ENCODE data around the gene AP3B1. TPM values are rescaled to one million over a fixed set of nuclear protein-coding genes. Genes with fewer than 3 reads are reported as not detected.

Gene AP3B1
- total RNA-seq, 1 experiment from 2014 or later = 41.8 TPM

DNA sequence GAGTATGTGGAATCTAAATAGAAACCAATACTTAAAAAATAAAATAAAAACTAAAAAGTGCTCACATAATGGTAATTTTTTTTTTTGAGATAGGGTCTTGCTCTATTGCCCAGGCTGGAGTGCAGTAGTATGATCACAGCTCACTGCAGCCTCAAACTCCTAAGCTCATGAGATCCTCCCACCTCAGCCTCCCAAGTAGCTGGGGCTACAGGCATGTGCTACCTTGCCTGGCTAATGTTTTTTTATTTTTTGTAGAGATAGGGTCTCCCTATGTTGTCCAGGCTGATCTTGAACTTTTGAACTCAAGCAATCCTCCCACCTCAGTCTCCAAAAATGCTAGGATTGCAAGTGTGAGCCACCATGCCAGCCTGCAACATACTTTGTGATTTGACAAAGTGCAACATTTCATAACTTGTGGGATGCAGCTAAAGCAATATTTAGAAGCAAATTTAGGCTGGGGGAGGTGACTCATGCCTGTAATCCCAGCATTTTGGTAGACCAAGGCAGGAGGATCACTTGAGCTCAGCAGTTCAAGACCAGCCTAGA, 18.4 kb downstream of the AP3B1 start:
- Histone ChIP-seq H2AK5ac (ENCODE audit: insufficient read length, low read length) (no peak overlapping the region), H3K14ac (ENCODE audit: insufficient read depth, low read length) (no peak overlapping the region), H3K27me3 (ENCODE audit: insufficient read depth, low read length) (no peaks in the 10 kb centered on the region), H3K27ac (ENCODE audit: insufficient read length, low read depth, low read length) (no peak overlapping the region), H3K18ac (ENCODE audit: insufficient read length, low read depth, low read length) (no peak overlapping the region), H3K79me1 (ENCODE audit: insufficient read depth, low read depth, low read length, poor library complexity, severe bottlenecking) (peaks cover 6% of the 10 kb centered on the region), H3K4me1 (ENCODE audit: insufficient read depth, low read length) (peaks cover 3% of the 10 kb centered on the region; the same call in 1 of the 2 replicates), H3K9ac (ENCODE audit: extremely low read depth, insufficient read length, low read length) (no peak overlapping the region), H2BK20ac (ENCODE audit: low read depth, low read length, poor library complexity, severe bottlenecking) (no peak overlapping the region), H3K4ac (ENCODE audit: low read depth, low read length) (no peak overlapping the region), H3K4me2 (ENCODE audit: insufficient read depth, insufficient read length, low read length) (no peak overlapping the region), H2BK120ac (ENCODE audit: low read depth, low read length, poor library complexity, severe bottlenecking) (no peak overlapping the region), H4K8ac (replicated peaks; ENCODE audit: insufficient read length, low read depth, low read length) (no peak overlapping the region), H4K91ac (ENCODE audit: insufficient read length, low read depth, low read length) (no peak overlapping the region), H2BK15ac (ENCODE audit: low read depth, low read length) (no peak overlapping the region), H3K9me3 (ENCODE audit: control insufficient read depth, low read depth, low read length) (no peaks in the 10 kb centered on the region), H3K23me2 (ENCODE audit: insufficient read length, low read depth, low read length, poor library complexity, severe bottlenecking) (peaks cover 3% of the 10 kb centered on the region), H4K5ac (ENCODE audit: insufficient read length, low read depth, low read length) (no peak overlapping the region), H2AFZ (ENCODE audit: low read length) (no peak overlapping the region), H3K56ac (ENCODE audit: insufficient read length, low read depth, low read length) (no peak overlapping the region), H3K79me2 (ENCODE audit: insufficient read depth, low read length) (peaks cover 2% of the 10 kb centered on the region; the same call in 1 of the 2 replicates), H3K23ac (ENCODE audit: insufficient read length, low read depth, low read length) (no peak overlapping the region), H4K20me1 (ENCODE audit: control insufficient read depth, insufficient read depth, insufficient read length) (no peaks in the 10 kb centered on the region), H2BK5ac (ENCODE audit: insufficient read length, low read length) (no peak overlapping the region), H2BK12ac (ENCODE audit: insufficient read length, low read depth, low read length) (no peak overlapping the region), H3T11ph (ENCODE audit: low read length) (no peak overlapping the region)
- Mint-ChIP-seq H3K36me3 (ENCODE audit: insufficient read depth in 1 of 3, low read depth in 3 of 3) (peaks cover 0 to 4% (median 3%) of the 10 kb centered on the region in 3 experiments; a peak in 1 of 7 replicates), H3K4me3 (no peak overlapping the region), H3K27ac (no peak overlapping the region), H3K9me3 (no peaks in the 10 kb centered on the region), H3K4me1 (peaks cover 46 to 47% of the 10 kb centered on the region in 2 experiments), H3K27me3 (ENCODE audit: low read depth) (no peaks in the 10 kb centered on the region)
- TF ChIP-seq, protein P1, sequence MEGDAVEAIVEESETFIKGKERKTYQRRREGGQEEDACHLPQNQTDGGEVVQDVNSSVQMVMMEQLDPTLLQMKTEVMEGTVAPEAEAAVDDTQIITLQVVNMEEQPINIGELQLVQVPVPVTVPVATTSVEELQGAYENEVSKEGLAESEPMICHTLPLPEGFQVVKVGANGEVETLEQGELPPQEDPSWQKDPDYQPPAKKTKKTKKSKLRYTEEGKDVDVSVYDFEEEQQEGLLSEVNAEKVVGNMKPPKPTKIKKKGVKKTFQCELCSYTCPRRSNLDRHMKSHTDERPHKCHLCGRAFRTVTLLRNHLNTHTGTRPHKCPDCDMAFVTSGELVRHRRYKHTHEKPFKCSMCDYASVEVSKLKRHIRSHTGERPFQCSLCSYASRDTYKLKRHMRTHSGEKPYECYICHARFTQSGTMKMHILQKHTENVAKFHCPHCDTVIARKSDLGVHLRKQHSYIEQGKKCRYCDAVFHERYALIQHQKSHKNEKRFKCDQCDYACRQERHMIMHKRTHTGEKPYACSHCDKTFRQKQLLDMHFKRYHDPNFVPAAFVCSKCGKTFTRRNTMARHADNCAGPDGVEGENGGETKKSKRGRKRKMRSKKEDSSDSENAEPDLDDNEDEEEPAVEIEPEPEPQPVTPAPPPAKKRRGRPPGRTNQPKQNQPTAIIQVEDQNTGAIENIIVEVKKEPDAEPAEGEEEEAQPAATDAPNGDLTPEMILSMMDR (conservative IDR thresholded peaks at IDR 0.05) = no peak
- no peak for DNase-seq

Measured in H9 (cell line).